Measurements from ENCODE around the gene FRMD5. TPM values are rescaled to one million over a fixed set of nuclear protein-coding genes. Genes with fewer than 3 reads are reported as not detected.

Gene FRMD5
- total and polyA plus RNA-seq, 2 donors = 0.09 to 0.11 TPM

- 93% methylated on average over 4 of the region's 4 CpGs for WGBS
- H3K4me1 ChIP-seq (ENCODE audit: control insufficient read depth in 2 of 2, insufficient read depth in 2 of 2, low read length in 2 of 2) = no peaks in the 10 kb centered on the region
- no peak overlapping the region for H3K4me3 ChIP-seq (ENCODE audit: low read length in 2 of 2)
- DNase-seq (ENCODE audit: low read depth in 6 of 9, low spot score in 9 of 9) = no peak
- no peaks in the 10 kb centered on the region for H3K9me3 ChIP-seq (ENCODE audit: control insufficient read depth in 2 of 2, insufficient read depth in 1 of 2, low read length in 1 of 2)
- peaks cover 0 to 2% of the 10 kb centered on the region in 2 donors for H3K27me3 ChIP-seq (ENCODE audit: control insufficient read depth in 2 of 2, insufficient read depth in 1 of 2, low read length in 1 of 2)
- H3K27ac ChIP-seq (ENCODE audit: low read depth in 1 of 2, low read length in 1 of 2) = no peak overlapping the region
- H3K36me3 ChIP-seq (ENCODE audit: control insufficient read depth in 2 of 2, insufficient read depth in 2 of 2, low read length in 1 of 2) = no peaks in the 10 kb centered on the region
These were observed 11.7 kb downstream of the FRMD5 start for GRCh38 chr15:44183363-44183762.

DNA sequence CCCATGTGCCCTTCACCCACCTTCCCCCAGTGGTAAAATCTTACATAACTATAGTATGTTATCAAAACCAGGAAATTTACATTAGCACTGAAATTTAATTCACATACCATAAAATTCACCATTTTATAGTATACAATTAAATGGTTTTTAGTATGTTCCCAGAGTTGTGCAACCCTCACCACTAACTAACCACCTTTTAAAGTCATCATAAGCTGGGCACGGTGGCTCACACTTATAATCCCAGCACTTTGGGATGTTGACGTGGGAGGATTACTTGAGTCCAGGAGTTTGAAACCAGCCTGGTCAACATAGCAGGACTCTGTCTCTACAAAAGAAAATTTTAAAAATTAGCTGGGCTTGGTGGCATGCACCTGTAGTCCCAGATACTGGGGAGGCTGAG is 13.7 kb downstream of the FRMD5 start:
- DNase-seq (ENCODE audit: low read depth in 6 of 9, low spot score in 9 of 9) = no peak
- no peaks in the 10 kb centered on the region for H3K4me1 ChIP-seq (ENCODE audit: control insufficient read depth in 2 of 2, insufficient read depth in 2 of 2, low read length in 2 of 2)
- no peak overlapping the region for H3K4me3 ChIP-seq (ENCODE audit: low read length in 2 of 2)
- H3K27ac ChIP-seq (ENCODE audit: low read depth in 1 of 2, low read length in 1 of 2) = no peak overlapping the region
- H3K36me3 ChIP-seq (ENCODE audit: control insufficient read depth in 2 of 2, insufficient read depth in 2 of 2, low read length in 1 of 2) = no peaks in the 10 kb centered on the region
- WGBS = 98% methylated on average over 2 of the region's 2 CpGs
- H3K27me3 ChIP-seq (ENCODE audit: control insufficient read depth in 2 of 2, insufficient read depth in 1 of 2, low read length in 1 of 2) = no peaks in the 10 kb centered on the region
- H3K9me3 ChIP-seq (ENCODE audit: control insufficient read depth in 2 of 2, insufficient read depth in 1 of 2, low read length in 1 of 2) = no peaks in the 10 kb centered on the region

DNA sequence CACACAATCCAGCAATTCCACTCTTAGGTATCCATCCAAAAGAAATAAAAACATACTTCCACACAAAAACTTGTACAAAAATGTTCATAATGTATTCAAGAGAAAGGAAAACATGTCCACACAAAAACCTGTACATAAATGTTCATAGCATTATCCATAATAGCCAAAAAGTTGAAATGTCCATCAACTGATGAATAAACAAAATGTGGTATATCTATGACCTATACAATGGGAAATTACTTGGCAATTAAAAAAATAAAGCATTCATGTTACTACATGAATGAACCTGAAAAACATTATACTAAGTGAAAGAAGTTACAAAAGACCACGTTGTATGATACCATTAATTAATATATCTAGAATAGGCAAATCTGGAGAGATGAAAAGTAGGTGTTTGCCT is 17.9 kb downstream of the FRMD5 start:
- WGBS = 81% methylated on average over 1 of the region's 1 CpG
- no peak for DNase-seq (ENCODE audit: low read depth in 6 of 9, low spot score in 9 of 9)
- Histone ChIP-seq H3K27me3 (ENCODE audit: control insufficient read depth in 2 of 2, insufficient read depth in 1 of 2, low read length in 1 of 2) (no peaks in the 10 kb centered on the region), H3K4me1 (ENCODE audit: control insufficient read depth in 2 of 2, insufficient read depth in 2 of 2, low read length in 2 of 2) (no peaks in the 10 kb centered on the region), H3K36me3 (ENCODE audit: control insufficient read depth in 2 of 2, insufficient read depth in 2 of 2, low read length in 1 of 2) (no peaks in the 10 kb centered on the region), H3K9me3 (ENCODE audit: control insufficient read depth in 2 of 2, insufficient read depth in 1 of 2, low read length in 1 of 2) (no peaks in the 10 kb centered on the region), H3K27ac (ENCODE audit: low read depth in 1 of 2, low read length in 1 of 2) (no peak overlapping the region), H3K4me3 (ENCODE audit: low read length in 2 of 2) (no peak overlapping the region)

DNA sequence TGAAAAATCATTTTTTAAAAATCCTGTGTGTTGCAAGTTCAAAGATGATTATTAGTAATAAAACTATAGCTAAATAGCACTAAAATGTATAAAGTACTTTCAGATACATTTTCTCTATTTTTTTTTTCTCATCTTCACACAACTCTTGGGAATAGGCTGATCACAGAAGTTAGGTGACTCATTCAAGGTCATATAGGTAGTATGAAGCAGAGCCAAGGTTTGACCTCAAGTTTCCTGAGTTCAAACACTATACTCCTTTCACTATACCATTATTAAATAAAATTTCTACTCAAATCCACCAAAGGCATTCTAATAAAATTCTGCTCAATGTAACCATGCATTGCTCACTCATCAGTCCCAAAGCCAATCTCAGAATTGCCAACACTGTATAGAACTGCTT is 21.3 kb downstream of the FRMD5 start:
- no peak for DNase-seq (ENCODE audit: low read depth in 6 of 9, low spot score in 9 of 9)
- no peaks in the 10 kb centered on the region for H3K27me3 ChIP-seq (ENCODE audit: control insufficient read depth in 2 of 2, insufficient read depth in 1 of 2, low read length in 1 of 2)
- no peaks in the 10 kb centered on the region for H3K9me3 ChIP-seq (ENCODE audit: control insufficient read depth in 2 of 2, insufficient read depth in 1 of 2, low read length in 1 of 2)

GRCh38 chr15:44163370-44163769 is 31.7 kb downstream of the FRMD5 start:
- 81% methylated on average over 5 of the region's 5 CpGs for WGBS

More for the DNA sequence above, 21.3 kb downstream of the FRMD5 start:
- Histone ChIP-seq H3K27ac (ENCODE audit: low read depth in 1 of 2, low read length in 1 of 2) (no peak overlapping the region), H3K4me1 (ENCODE audit: control insufficient read depth in 2 of 2, insufficient read depth in 2 of 2, low read length in 2 of 2) (no peaks in the 10 kb centered on the region), H3K4me3 (ENCODE audit: low read length in 2 of 2) (no peak overlapping the region), H3K36me3 (ENCODE audit: control insufficient read depth in 2 of 2, insufficient read depth in 2 of 2, low read length in 1 of 2) (no peaks in the 10 kb centered on the region)

DNA sequence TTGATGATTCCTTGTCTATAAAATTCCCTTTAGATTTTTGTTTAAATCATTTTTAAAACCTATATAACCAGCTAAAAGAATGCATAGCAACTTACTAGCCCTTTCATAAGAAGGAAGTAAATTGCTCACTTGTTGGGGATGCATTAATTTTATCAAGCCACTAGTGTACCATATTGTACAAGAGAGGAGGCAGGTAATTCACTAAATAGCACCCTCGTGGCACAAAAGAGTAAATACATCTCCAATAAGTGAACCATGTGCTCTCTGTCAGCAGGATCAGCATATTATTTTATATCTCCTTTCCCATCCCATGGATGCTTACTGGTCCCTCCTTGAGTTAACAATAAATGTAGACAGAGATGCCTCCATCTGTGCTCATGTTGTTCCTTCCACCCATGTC is 34.3 kb downstream of the FRMD5 start:
- Histone ChIP-seq H3K36me3 (ENCODE audit: control insufficient read depth in 2 of 2, insufficient read depth in 2 of 2, low read length in 1 of 2) (no peaks in the 10 kb centered on the region), H3K4me3 (ENCODE audit: low read length in 2 of 2) (no peak overlapping the region), H3K27ac (ENCODE audit: low read depth in 1 of 2, low read length in 1 of 2) (no peak overlapping the region), H3K27me3 (ENCODE audit: control insufficient read depth in 2 of 2, insufficient read depth in 1 of 2, low read length in 1 of 2) (peaks cover 0 to 2% of the 10 kb centered on the region in 2 donors), H3K4me1 (ENCODE audit: control insufficient read depth in 2 of 2, insufficient read depth in 2 of 2, low read length in 2 of 2) (no peaks in the 10 kb centered on the region), H3K9me3 (ENCODE audit: control insufficient read depth in 2 of 2, insufficient read depth in 1 of 2, low read length in 1 of 2) (no peaks in the 10 kb centered on the region)
- DNase-seq (ENCODE audit: low read depth in 6 of 9, low spot score in 9 of 9) = no peak
- WGBS = 88% methylated on average over 1 of the region's 1 CpG

More at GRCh38 chr15:44163370-44163769, 31.7 kb downstream of the FRMD5 start:
- no peak for DNase-seq (ENCODE audit: low read depth in 6 of 9, low spot score in 9 of 9)
- H3K4me1 ChIP-seq (ENCODE audit: control insufficient read depth in 2 of 2, insufficient read depth in 2 of 2, low read length in 2 of 2) = no peaks in the 10 kb centered on the region
- no peak overlapping the region for H3K27ac ChIP-seq (ENCODE audit: low read depth in 1 of 2, low read length in 1 of 2)
- no peaks in the 10 kb centered on the region for H3K9me3 ChIP-seq (ENCODE audit: control insufficient read depth in 2 of 2, insufficient read depth in 1 of 2, low read length in 1 of 2)
- peaks cover 0 to 2% of the 10 kb centered on the region in 2 donors for H3K27me3 ChIP-seq (ENCODE audit: control insufficient read depth in 2 of 2, insufficient read depth in 1 of 2, low read length in 1 of 2)
- H3K36me3 ChIP-seq (ENCODE audit: control insufficient read depth in 2 of 2, insufficient read depth in 2 of 2, low read length in 1 of 2) = no peaks in the 10 kb centered on the region
- no peak overlapping the region for H3K4me3 ChIP-seq (ENCODE audit: low read length in 2 of 2)

GRCh38 chr15:44159492-44159891 is 35.6 kb downstream of the FRMD5 start:
- H3K4me1 ChIP-seq (ENCODE audit: control insufficient read depth in 2 of 2, insufficient read depth in 2 of 2, low read length in 2 of 2) = no peaks in the 10 kb centered on the region
- H3K36me3 ChIP-seq (ENCODE audit: control insufficient read depth in 2 of 2, insufficient read depth in 2 of 2, low read length in 1 of 2) = no peaks in the 10 kb centered on the region
- peaks cover 0 to 2% of the 10 kb centered on the region in 2 donors for H3K27me3 ChIP-seq (ENCODE audit: control insufficient read depth in 2 of 2, insufficient read depth in 1 of 2, low read length in 1 of 2)
- no peak for DNase-seq (ENCODE audit: low read depth in 6 of 9, low spot score in 9 of 9)
- H3K27ac ChIP-seq (ENCODE audit: low read depth in 1 of 2, low read length in 1 of 2) = no peak overlapping the region
- H3K9me3 ChIP-seq (ENCODE audit: control insufficient read depth in 2 of 2, insufficient read depth in 1 of 2, low read length in 1 of 2) = no peaks in the 10 kb centered on the region
- H3K4me3 ChIP-seq (ENCODE audit: low read length in 2 of 2) = no peak overlapping the region

DNA sequence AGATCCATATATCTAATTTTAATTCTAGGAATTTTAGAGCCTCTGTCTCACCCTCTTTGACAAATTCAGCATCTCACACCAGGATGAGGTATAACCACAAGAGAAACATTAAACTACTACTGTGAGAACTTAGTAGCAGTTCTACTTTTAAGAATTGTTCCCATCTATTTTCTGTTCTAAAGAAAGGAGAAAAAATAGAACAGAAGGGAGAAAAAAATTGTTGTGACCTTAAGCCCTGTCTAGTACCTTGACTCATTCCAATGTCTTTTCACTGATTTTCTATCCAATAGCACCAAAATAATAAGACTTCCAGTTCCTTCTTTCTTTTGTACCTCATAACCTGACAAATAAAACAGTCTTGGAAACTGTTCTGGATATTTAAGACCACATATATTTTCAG is 37.0 kb downstream of the FRMD5 start:
- Histone ChIP-seq H3K27ac (ENCODE audit: low read depth in 1 of 2, low read length in 1 of 2) (no peak overlapping the region), H3K4me1 (ENCODE audit: control insufficient read depth in 2 of 2, insufficient read depth in 2 of 2, low read length in 2 of 2) (no peaks in the 10 kb centered on the region), H3K9me3 (ENCODE audit: control insufficient read depth in 2 of 2, insufficient read depth in 1 of 2, low read length in 1 of 2) (no peaks in the 10 kb centered on the region), H3K4me3 (ENCODE audit: low read length in 2 of 2) (no peak overlapping the region), H3K36me3 (ENCODE audit: control insufficient read depth in 2 of 2, insufficient read depth in 2 of 2, low read length in 1 of 2) (no peaks in the 10 kb centered on the region), H3K27me3 (ENCODE audit: control insufficient read depth in 2 of 2, insufficient read depth in 1 of 2, low read length in 1 of 2) (peaks cover 0 to 2% of the 10 kb centered on the region in 2 donors)
- DNase-seq (ENCODE audit: low read depth in 6 of 9, low spot score in 9 of 9) = no peak

GRCh38 chr15:44157679-44158078 is 37.4 kb downstream of the FRMD5 start:
- H3K27me3 ChIP-seq (ENCODE audit: control insufficient read depth in 2 of 2, insufficient read depth in 1 of 2, low read length in 1 of 2) = peaks cover 0 to 2% of the 10 kb centered on the region in 2 donors
- WGBS = 99% methylated on average over 1 of the region's 1 CpG
- no peaks in the 10 kb centered on the region for H3K9me3 ChIP-seq (ENCODE audit: control insufficient read depth in 2 of 2, insufficient read depth in 1 of 2, low read length in 1 of 2)
- no peaks in the 10 kb centered on the region for H3K36me3 ChIP-seq (ENCODE audit: control insufficient read depth in 2 of 2, insufficient read depth in 2 of 2, low read length in 1 of 2)
- no peak overlapping the region for H3K4me3 ChIP-seq (ENCODE audit: low read length in 2 of 2)
- H3K4me1 ChIP-seq (ENCODE audit: control insufficient read depth in 2 of 2, insufficient read depth in 2 of 2, low read length in 2 of 2) = no peaks in the 10 kb centered on the region
- no peak overlapping the region for H3K27ac ChIP-seq (ENCODE audit: low read depth in 1 of 2, low read length in 1 of 2)
- DNase-seq (ENCODE audit: low read depth in 6 of 9, low spot score in 9 of 9) = no peak

DNA sequence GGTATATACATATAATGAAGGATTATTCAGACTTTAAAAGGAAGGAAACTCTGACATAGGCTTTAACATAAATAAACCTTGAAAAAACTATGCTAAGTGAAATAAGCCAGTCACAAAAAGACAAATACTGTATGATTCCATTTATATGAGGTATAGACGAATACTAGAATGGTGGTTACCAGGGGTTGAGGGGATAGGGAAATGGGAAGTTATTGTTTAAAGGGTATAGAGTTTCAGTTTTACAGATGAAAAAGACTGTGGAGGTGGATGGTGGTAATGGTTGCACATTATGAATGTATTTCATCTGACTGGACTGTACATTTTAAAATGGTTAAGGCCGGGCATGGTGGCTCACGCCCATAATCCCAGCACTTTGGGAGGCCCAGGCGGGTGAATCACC is 41.7 kb downstream of the FRMD5 start:
- 94% methylated on average over 4 of the region's 4 CpGs for WGBS
- Histone ChIP-seq H3K36me3 (ENCODE audit: control insufficient read depth in 2 of 2, insufficient read depth in 2 of 2, low read length in 1 of 2) (no peaks in the 10 kb centered on the region), H3K4me1 (ENCODE audit: control insufficient read depth in 2 of 2, insufficient read depth in 2 of 2, low read length in 2 of 2) (no peaks in the 10 kb centered on the region), H3K27ac (ENCODE audit: low read depth in 1 of 2, low read length in 1 of 2) (no peak overlapping the region), H3K27me3 (ENCODE audit: control insufficient read depth in 2 of 2, insufficient read depth in 1 of 2, low read length in 1 of 2) (no peaks in the 10 kb centered on the region), H3K4me3 (ENCODE audit: low read length in 2 of 2) (no peak overlapping the region), H3K9me3 (ENCODE audit: control insufficient read depth in 2 of 2, insufficient read depth in 1 of 2, low read length in 1 of 2) (no peaks in the 10 kb centered on the region)
- DNase-seq (ENCODE audit: low read depth in 6 of 9, low spot score in 9 of 9) = no peak

Measured in thymus (tissue), 11 donors.